Astrocyte of the cerebellum (primary cell): ENCODE measurements around the gene CHST11.
A peak's percentile ranks its signal among the peaks of the same experiment; 100 is the strongest.

Source experiments
- DNase-seq: peaks from one replicate; pipeline ENCODE4 v3.0.0-alpha.2; 2011; ENCODE audit warnings: low read depth
- H3K4me3 ChIP-seq: 2 replicates; pipeline ENCODE4 v1.5.1; 2011; ENCODE audit warnings: mild to moderate bottlenecking, low read depth, low read length, moderate library complexity
- in situ Hi-C: cut with HindIII; loops from 2 replicates; pipeline ENCODE4 v1.10.0; 2017; ENCODE audit warnings: low sequenced_read_pairs
- TF ChIP-seq, protein P1 (sequence below): IDR thresholded peaks from 2 replicates; pipeline ENCODE4 v1.5.1; 2012; ENCODE audit warnings: low read length, low read depth, moderate library complexity, mild to moderate bottlenecking; ENCODE audit errors: missing control alignments

CHST11 gene

DNA sequence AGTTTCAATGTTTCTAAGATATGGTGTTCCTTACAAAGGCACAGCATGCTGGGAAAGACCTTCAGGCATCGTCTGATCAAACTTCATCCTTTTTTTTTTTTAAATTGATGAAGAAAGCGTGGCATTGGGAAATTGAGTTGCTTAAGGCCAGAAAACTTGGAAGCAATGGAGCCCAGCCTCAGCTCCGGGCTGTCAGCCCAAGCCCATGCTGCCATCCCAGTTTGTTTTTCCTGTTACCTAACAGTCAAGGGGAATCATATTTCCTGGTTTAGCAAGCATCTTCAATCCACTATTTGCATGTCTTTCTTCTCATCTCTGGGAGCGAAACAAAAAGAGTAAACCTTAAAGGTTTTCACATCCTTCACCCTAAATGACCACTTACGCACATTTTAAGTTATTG lies 200.2 kb downstream of the CHST11 start:
- peak; percentile 47 for DNase-seq
- H3K4me3 ChIP-seq = no peak overlapping the region
- TF ChIP-seq, protein P1, sequence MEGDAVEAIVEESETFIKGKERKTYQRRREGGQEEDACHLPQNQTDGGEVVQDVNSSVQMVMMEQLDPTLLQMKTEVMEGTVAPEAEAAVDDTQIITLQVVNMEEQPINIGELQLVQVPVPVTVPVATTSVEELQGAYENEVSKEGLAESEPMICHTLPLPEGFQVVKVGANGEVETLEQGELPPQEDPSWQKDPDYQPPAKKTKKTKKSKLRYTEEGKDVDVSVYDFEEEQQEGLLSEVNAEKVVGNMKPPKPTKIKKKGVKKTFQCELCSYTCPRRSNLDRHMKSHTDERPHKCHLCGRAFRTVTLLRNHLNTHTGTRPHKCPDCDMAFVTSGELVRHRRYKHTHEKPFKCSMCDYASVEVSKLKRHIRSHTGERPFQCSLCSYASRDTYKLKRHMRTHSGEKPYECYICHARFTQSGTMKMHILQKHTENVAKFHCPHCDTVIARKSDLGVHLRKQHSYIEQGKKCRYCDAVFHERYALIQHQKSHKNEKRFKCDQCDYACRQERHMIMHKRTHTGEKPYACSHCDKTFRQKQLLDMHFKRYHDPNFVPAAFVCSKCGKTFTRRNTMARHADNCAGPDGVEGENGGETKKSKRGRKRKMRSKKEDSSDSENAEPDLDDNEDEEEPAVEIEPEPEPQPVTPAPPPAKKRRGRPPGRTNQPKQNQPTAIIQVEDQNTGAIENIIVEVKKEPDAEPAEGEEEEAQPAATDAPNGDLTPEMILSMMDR = no peak
- in situ Hi-C loops = no loop called here

GRCh38 chr12:104657726-104658484 lies 201.2 kb downstream of the CHST11 start:
- in situ Hi-C loops = no loop called here
- H3K4me3 ChIP-seq = no peak overlapping the region
- TF ChIP-seq, protein P1 = no peak
- DNase-seq = no peak

- in situ Hi-C loops = no loop called here
- TF ChIP-seq, protein P1 = no peak
- DNase-seq = no peak
- no peak overlapping the region for H3K4me3 ChIP-seq
These were observed 202.3 kb downstream of the CHST11 start for GRCh38 chr12:104659058-104659457.

- in situ Hi-C loops = no loop called here
- TF ChIP-seq, protein P1 = no peak
- DNase-seq = no peak
- no peak overlapping the region for H3K4me3 ChIP-seq
These were observed 205.5 kb downstream of the CHST11 start for GRCh38 chr12:104662203-104662602.

- no peak overlapping the region for H3K4me3 ChIP-seq
- DNase-seq = no peak
- in situ Hi-C loops = no loop called here
- TF ChIP-seq, protein P1 = no peak
These were observed 206.2 kb downstream of the CHST11 start for GRCh38 chr12:104662908-104663307.

DNA sequence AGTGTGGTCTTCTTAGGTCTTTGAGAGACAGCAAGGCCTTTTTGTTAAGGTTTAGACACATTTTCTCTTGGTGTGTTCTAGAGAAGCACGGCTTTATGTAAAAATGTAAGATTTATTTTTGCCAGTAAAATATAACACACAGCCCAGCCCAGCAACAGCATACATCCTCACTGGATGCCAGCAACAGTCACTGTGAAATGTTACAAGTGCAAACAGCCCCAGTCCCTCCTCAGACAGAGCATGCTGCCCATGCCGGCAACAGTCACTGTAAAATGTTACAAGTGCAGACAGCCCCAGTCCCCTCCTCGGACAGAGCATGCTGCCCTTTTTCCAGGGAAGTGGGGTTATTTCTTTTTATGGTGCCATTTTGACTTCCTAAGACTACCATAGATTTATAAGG lies 207.6 kb downstream of the CHST11 start:
- H3K4me3 ChIP-seq = no peak overlapping the region
- DNase-seq = no peak
- TF ChIP-seq, protein P1 = no peak
- in situ Hi-C loops = no loop called here

DNA sequence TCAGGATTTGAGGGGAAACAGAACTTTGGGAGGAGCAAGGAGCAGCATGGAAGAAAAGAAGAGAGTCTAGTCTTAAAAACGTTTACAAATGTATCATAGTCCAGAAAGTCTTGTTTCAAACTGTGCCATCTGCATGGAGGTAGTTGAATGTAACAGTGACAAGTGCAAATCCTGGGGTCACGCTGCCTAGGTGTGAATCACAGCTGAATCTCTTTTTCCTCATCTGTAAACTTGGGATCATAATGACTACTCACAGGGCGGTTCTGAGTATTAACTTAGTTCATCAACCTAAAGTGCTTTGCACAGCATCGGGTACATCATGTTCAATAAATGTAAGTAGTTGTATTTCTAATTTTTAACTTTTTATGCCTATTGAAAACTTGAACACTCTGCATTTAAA lies 208.5 kb downstream of the CHST11 start:
- in situ Hi-C loops = no loop called here

More for the DNA sequence above, 208.5 kb downstream of the CHST11 start:
- DNase-seq = no peak
- TF ChIP-seq, protein P1 = no peak
- no peak overlapping the region for H3K4me3 ChIP-seq
